NCI-H82 (cell line): Measurements from ENCODE around the gene CDK14.

Source experiments
- DNase-seq: peaks from one replicate; lab custom pipeline; 2025; lab: John Stamatoyannopoulos, UW

The CDK14 gene

DNA sequence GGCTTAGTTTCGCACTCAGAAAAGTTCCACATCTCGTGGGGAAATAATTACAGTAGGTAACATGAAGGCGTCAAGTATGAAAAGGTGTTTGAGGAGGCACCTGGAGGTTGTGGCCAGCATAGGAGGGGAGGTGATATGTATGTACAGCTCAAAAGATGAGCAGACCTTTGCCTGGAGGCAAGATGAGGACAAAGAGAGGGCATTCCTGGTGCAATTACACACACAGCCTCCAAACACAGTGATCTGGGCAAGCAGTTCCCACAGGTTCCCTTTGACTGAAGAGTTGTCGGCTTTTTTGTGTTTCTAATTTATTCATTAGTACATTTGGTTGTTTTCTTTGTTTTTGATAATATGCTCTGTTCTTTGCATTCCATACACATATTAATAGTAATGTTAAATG lies 46.9 kb downstream of the CDK14 start:
- no peak for DNase-seq

DNA sequence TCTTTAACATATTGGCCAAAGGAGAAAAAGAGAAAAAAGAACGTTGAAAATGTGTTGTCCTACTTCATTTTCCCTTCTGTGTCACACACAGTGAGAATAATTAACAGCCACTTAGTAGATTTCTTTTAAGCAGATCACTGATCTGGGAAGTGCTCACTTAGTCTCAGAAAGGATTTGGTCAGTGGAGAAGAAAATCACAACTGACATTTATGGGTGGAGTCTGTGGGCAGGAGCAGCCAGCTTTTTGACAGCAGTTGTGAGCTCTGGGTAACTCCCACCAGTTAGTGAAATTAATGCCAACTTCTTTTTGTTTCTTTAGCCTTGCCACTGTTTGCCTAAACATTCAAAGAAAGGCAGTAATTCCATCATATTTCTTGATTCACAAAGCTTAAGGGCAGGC lies 49.7 kb downstream of the CDK14 start:
- DNase-seq = peak; percentile 80

DNA sequence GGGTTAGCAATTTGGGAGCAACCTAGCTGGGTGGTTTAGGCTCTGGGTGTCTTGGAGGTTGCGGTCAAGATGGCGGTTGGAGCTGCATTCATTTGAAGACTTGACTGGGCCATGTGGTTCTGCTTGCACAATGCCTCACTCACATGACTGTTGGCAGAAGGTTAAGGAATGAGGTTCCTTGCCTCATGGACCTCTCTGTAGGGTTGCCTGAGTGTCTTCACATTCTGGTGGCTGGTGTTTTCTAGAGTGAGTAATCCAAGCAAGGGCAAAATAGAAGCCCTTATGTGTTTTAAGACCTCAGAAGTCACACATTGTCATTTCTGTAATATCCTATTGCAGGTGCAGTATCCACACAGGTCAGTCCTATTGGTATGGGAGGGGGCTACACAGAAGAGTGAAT lies 52.0 kb downstream of the CDK14 start:
- DNase-seq = no peak

DNA sequence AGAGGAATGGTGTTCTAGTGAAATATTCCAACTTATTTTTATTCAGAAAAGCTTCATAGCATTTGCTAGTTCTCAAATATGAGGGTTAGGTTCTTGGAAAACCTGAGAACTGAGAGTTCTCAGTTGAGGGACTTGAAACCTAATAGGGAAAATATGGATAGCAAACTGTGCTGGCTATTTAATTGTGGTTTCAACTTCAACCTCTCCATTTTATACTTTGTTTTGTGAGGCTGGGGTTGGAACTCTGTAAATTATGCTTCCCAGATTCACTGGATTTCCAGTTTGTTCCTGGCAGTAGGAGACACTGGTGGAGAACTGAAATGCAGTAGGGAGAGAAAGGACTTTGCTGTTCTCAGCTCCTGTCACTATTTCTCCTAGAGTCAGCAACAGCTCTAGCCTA lies 52.7 kb downstream of the CDK14 start:
- no peak for DNase-seq

DNA sequence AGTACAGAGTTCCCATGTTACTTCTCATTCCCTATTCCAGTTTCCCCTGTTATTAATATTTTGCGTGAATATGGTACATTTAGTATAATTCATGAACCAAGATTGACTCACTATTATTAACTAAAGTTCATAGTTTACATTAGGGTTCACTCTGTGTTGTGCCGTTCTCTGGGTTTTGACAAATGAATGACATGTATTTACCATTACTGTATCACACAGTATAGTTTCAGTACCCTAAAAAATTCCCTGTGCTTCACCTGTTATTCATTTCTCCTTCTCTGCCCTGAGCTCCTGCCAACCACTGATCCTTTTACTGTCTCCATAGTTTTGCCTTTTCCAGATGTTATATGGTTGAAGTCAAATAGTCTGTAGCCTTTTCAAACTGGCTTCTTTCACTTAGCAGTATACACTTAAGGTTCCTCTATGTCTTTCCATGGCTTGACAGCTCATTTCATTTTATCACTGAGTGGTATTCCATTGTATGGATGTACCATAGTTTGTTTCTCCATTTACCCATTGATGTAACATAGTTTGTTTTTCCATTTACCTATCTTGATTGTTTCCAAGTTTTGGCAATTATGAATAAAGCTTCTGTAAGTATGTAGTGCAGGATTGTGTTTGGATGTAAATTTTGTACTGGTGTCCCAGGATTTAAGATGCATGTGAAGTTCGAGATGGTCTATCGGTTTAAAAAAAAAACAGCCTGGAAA lies 58.8 kb downstream of the CDK14 start:
- DNase-seq = no peak

DNA sequence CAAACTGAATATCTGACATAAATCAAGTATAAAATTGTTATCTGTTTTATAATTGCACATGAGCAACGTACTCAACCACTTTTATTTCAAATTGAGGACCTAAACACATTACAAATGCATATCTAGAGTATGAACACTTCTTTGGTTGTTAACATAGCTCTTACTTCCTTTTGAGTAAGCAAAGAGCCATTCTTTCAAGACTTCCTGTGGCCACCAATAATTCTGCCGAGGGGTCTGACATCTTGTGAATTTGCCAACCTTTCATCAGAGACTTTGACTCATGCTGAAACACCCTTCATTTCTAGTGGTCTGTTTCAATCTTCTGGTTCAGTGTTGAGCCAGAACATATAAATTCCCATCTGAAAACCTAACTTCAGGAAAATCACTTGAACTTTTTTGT lies 59.4 kb downstream of the CDK14 start:
- DNase-seq = no peak

DNA sequence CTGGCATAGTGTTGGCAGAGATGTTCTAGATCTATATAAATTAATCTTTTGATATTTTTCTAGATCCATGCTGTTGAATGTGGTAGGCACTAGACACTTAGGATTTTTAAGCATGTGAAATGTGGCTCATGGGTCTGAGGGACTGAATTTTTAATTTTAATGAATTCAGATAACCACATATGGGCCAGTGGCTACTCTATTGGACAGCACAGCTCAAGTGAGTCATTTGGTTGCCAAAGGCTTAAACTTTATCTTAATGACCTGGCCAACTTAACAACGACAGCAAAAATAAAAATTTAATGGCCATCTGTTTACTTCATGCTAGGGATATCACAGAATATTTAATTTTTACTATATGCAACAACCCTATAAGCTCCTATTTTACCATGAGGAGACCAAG lies 61.4 kb downstream of the CDK14 start:
- DNase-seq = no peak

DNA sequence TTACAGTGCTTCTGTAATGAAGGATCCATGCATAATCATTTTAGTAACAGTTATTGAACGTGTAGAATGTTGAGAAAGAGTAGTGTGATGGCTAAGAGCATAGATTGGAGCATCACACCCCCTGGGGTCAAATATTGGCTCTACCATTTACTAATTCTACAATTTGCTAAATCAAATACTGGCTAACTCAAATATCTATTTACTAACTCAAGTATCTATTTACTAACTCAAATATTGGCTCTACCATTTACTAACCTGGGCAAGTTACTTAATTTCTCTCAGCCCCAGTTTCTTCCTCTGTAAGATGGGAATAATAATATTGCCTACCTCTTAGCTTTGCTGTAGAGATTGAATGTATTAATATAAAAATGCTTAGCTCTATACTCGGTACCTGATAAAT lies 64.0 kb downstream of the CDK14 start:
- no peak for DNase-seq

DNA sequence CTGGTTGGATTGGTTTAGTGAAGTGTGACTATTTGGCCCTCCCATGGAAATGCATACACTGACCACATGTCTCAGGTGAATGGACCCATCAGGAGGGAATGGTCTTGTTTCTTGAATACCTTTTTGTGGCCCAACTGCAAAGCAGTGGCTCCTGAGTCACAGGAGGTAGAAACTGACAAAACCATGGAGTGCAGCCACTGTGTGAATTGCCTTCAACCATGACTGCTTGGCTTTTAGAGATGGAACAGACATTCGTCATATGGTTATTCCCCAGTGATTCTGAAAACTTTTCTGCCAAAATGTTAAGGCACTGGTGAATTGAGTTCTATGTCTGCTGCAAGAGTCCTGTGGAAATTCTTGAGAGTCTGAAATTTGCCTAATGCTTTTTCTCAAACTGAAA lies 64.7 kb downstream of the CDK14 start:
- DNase-seq = no peak

DNA sequence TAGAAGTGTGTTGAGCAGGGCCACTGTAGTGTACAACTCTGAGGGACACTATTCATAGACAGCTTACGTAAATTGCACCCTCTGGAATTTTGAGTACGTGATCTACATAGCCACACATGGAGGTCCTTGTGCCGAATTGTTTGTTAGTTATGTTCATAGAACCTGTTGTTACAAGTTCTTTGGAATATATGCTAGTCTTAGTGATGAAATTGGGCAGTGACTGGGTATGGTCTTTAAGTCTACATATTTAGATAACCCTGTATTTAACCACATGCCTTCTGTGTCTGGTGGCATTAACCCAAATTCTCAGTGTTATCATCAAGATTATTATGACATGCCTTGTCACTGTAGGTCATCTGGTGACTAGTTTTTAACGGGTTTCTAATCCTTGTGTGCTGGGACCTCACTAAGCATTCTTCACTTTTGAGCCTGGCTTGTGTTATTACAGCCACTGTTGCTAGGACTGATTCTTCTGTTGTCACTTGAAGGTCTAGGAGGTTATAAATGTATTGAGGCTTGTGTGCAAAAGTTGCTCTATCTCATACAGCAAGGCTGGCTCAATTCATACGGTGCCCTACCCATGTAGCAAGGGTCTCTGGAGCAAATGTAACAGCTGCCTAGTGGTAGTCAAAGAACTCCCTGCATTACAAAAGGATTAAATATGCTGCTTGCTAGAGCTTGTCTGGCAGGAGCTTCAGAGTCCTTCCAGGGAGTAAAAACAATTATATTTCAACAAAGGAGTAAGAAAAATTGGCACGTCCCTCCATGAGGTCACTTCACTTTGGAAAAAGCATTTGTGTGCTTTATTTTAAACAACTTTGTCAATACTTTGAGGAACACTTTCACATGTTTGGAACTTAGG lies 65.4 kb downstream of the CDK14 start:
- DNase-seq = peak; percentile 51

DNA sequence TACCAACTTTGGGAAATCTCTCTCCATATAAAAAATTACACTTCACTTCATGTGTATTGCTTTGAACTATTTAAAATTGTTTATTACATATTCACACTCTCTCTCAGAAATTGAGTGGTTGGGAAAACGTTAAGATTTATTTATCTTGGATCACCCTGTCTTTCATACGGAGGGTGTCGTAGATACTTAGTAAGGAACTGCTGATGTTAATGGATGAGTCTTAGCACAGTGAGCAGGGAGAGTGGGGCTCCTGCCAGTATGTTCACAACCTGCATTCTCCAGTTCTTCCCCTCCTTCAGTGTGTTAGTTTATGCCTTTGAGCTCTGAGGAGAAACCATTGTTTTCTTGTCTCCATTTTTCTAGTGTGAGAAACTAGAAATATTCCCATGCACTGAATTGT lies 67.1 kb downstream of the CDK14 start:
- DNase-seq = no peak

DNA sequence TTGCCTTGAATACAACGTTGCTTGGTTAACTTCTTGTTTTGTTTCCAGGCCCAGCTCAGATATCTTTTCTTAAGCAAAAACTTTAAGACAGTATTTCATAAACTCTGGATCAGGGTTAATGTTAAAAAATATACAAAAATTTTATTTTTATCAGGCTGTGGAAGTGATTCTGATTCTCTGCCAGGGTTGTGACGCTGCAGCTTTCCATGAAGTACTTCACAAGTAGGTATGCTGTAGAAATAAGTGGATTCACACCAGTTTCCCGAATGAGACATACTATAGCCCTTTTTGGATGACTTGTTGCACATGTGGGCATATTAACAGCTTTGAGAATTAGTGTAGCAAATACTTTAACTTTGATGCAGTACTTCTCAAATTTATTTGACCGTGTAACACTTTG lies 70.1 kb downstream of the CDK14 start:
- DNase-seq = no peak

DNA sequence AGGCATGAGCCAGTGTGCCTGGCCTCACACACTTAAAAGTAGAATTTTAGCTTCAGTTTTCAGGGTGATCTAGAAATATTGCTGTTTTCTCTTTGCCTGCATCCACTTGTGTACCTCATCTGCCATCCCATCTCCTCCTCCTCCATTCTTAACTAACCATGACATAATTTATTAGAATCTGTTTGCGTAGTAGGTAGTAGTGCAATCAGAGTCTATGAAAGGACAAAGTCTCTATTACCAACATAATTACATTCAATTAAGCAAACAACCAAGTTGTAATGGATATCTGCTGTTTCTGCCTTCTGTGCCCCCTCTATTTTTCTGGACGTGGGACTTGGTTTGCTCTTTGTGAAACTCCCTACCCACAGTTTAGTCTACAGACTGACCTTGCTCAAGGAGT lies 72.9 kb downstream of the CDK14 start:
- no peak for DNase-seq

DNA sequence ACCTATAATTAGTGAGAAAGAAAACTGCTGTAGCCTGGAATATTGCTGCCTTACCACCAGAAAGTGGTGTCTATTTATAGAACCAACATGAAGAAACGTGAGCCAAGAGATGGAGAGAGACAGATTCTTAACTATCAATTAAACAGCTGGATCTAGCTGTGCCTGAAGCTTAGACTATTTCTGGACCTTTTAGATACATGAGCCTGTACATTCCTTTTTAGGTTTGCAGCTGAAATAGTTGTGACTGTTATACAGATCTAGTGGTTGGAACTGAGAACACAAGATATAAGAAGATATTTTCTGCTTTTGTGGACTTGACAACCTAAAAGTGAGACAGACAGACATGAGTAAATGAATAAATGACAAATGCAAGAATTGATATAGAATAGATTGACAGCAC lies 73.4 kb downstream of the CDK14 start:
- no peak for DNase-seq

DNA sequence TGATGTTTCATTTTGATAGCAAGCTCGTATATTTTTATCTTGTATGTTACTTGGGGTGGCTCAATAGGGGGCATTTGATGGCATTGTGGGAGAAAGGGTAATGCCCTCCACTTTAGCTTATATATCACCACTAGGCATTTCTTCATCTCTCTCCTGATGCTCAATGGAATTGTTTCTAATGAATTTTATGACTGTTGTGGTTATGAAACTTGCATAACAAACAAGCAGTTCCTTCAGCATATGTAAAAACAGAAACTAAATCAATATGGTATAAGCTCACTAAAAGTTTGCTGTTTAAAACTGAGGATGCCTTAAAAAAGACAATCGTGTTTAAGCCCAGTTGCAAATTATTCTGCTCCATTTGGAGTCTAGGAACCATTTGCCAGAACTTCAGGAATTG lies 75.5 kb downstream of the CDK14 start:
- no peak for DNase-seq

DNA sequence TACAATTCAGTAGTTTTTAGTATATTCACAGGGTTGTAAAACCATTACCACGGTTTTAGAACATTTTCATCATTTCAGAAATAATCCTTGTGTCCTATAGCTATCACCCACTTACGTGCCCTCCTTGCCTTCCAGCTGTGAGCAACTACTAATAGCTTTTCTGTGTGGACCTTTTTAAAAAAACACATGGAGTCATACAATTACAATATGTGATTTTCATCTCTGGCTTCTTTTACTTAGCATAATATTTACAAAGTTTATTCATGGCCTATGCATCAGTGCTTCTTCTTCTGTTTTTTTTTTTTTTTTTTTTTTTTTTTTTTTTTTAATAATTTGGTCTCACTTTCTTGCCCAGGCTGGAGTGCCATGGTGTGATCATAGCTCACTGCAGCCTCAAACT lies 76.1 kb downstream of the CDK14 start:
- no peak for DNase-seq

DNA sequence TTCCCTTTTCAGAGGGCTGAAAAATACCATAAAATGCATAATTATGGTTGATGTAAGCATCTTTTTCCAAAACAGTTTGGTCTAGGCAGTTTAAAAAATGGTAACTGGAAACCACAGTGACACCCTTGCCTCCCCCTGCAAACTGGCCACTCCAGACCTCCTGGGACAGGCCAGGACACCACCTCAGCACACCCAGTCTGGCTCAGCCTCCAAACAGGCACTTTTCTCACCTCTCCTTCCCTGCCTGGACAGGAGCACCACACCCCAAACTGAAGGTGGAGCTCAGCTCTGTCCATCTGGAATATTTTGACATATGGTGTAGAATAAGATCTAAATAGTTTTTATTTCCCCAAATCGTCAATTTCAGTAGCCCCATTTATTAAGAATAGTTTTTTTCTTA lies 78.5 kb downstream of the CDK14 start:
- no peak for DNase-seq

DNA sequence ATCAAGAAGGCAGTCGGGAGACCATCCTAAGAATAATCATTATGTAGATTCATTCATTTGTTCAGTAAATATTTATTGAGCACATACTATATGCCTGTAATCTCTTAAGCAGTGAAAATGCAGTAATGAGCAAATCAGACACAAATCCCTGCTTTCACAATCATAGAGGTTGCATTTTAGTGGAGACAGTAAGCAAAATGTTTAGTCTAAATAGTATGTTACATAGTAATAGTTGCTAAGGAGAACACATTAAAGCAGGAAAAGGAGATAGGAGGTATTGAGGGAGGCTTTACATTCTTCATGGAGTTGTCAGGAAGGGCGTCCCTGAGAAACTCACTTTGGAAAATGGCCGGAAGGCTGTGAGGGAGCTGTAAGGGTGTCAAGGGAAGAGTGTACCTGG lies 79.9 kb downstream of the CDK14 start:
- no peak for DNase-seq

DNA sequence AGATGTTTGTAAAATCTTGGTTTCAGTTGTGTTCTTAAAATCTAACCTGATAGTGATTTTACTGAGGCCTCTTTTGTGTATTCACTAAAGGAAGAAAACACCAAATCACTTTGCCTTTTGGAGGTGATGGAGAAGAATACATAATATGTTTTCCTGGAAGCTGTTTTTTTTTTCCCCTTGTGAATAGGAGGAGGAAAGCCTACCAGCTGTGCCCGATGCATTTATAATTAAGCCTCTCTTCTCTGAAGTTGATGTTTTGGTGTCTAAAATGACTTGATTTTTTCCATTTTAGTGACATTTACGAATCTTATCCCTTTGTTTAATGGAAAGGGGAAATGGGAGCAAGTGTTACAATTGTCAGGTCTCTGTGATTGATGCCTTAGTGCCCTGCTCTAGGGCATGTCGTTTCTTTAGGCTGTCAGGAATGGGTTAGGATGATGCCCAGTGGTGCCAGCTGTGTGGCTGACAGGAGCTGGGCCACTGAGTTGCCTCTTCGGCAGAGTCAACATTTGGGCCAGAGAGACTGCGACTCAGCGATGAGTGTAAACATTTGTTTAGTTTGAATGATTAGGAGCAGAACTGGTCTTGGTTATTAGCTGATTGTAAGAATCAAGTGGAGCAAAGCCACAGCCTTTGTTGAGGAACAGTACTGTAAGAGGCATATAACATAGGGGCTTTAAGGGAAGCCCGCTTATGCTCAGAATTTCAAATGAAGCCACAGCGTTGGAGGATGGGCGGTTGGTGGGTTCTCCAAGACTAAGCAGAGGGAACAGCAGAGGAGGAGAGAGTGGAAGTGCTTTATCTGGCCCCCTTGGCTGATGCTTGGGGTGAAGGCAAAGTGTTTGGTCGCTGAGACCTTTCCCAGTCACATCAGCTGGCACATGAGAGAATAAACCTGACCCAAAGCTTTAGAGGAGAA lies 81.6 kb downstream of the CDK14 start:
- no peak for DNase-seq

DNA sequence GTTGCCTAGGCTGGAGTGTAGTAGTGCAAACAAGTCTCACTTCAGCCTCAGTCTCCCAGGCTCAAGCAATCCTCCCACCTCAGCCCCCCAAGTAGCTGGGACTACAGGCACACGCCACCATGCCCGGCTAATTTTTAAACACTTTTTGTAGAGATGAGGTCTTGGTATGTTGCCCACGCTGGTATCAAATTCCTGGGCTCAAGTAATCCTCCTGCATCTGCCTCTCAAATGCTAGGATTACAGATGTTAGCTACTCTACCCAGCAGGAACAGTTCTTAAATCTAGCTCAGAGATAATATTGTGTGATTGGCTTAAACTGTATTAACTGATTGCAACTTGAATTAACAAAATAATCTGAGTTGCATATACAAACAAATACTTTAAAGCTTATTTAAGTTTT lies 82.9 kb downstream of the CDK14 start:
- DNase-seq = peak; percentile 46

DNA sequence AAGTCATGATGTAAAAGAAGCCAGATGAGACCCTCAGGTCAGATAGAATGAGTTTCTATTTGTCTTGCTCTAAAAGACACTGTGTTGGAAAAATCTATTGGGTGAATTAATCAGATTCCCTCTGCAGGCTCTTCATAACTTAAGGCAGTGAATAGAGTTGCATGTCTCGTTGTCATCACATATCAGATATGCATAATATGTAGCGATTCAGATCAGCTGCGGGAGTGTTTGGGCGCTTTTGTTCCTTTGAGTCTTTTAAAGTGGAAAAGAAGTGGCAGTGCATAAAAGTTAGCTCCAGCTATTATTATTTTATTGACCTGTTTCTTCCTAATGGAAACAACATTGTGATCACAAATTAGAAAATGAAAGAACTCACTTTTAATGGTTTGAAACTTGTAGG lies 84.4 kb downstream of the CDK14 start:
- DNase-seq = no peak

DNA sequence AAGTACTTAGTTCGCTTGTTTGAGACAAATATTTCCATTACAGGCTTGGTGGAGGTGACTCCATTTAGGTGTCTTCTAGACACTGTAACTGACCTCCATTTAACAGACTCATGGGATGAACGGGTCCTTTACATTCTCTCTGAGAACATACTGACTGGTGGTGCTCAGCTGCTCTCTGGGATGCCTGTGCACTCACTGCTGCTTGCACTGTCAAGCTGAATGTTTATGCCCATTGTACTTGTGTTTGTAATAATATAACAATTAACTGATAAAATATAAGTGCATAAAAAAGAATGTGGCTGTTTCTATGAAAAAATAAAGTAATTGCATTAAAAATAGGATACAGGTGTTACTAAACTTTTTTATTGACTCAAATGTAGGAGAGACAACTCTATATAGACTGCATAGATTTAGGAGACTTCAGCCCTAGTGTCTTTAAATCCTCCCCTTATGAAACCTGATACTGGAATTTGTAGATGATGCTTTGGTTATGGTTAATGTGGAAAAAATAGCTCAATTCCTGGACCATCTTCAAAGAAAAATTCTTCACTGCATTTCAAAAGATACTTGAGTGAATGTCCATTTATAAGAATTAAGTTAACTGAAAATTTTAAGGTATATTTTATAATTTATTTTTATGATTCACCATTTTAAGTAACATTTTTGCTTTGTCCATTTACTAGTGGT lies 85.4 kb downstream of the CDK14 start:
- no peak for DNase-seq
